Measurements from ENCODE around the gene FREM2.

GRCh38 chr13:38656699-38657098 is 30.2 kb upstream of the FREM2 start:
- TF ChIP-seq ZNF462 (CRISPR knock-in tag; IDR thresholded peaks at IDR 0.05) (no peak), EZH2 (IDR thresholded peaks at IDR 0.05; ENCODE audit: low read depth, unreplicated experiment) (no peak), JUNB (IDR thresholded peaks at IDR 0.05; ENCODE audit: unreplicated experiment) (no peak), EZH2phosphoT487 (IDR thresholded peaks at IDR 0.05; ENCODE audit: unreplicated experiment) (no peak)
- TF ChIP-seq, protein P1, sequence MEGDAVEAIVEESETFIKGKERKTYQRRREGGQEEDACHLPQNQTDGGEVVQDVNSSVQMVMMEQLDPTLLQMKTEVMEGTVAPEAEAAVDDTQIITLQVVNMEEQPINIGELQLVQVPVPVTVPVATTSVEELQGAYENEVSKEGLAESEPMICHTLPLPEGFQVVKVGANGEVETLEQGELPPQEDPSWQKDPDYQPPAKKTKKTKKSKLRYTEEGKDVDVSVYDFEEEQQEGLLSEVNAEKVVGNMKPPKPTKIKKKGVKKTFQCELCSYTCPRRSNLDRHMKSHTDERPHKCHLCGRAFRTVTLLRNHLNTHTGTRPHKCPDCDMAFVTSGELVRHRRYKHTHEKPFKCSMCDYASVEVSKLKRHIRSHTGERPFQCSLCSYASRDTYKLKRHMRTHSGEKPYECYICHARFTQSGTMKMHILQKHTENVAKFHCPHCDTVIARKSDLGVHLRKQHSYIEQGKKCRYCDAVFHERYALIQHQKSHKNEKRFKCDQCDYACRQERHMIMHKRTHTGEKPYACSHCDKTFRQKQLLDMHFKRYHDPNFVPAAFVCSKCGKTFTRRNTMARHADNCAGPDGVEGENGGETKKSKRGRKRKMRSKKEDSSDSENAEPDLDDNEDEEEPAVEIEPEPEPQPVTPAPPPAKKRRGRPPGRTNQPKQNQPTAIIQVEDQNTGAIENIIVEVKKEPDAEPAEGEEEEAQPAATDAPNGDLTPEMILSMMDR (conservative IDR thresholded peaks at IDR 0.05; ENCODE audit: low read depth in 2 of 2): no peak

Measured in GM23338 (cell line).